ENCODE measurements around the gene MORN1. TPM values are rescaled to one million over a fixed set of nuclear protein-coding genes. Genes with fewer than 3 reads are reported as not detected.

MORN1 gene
- total RNA-seq, 2 donors from 2014 or later: 7.0 to 8.4 TPM

DNA sequence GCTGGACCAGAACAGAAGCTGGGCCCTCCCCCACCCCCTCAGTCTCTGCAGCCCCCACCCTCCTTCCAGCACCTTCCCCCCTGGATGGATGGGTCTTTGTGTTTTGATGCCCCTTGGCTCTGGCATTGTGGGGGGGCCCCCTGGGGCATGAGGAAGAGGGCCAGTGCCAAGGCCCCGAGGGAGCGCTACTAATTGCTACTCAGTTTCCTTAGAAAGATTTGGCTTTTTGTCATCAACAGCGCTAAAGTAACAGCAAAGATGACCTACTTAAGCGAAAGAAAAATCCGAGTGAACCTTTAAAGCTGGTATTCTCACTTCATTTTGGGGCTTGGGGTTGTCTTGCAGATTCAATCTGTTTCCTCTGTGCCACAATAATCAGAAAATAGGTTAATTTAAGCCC lies 99.8 kb downstream of the MORN1 start:
- H3K9me3 ChIP-seq (ENCODE audit: control insufficient read depth, low read length, poor library complexity, severe bottlenecking): no peaks in the 10 kb centered on the region
- no peaks in the 10 kb centered on the region for H3K27me3 Mint-ChIP-seq
- H3K27ac Mint-ChIP-seq: peak overlapping the region; percentile 96
- DNase-seq: no peak
- H3K4me3 Mint-ChIP-seq: peak overlapping the region; percentile 91
- H3K36me3 Mint-ChIP-seq (ENCODE audit: low read depth): peaks cover 2% of the 10 kb centered on the region
- ATAC-seq: no peak
- H3K4me1 Mint-ChIP-seq: peaks cover 60% of the 10 kb centered on the region

DNA sequence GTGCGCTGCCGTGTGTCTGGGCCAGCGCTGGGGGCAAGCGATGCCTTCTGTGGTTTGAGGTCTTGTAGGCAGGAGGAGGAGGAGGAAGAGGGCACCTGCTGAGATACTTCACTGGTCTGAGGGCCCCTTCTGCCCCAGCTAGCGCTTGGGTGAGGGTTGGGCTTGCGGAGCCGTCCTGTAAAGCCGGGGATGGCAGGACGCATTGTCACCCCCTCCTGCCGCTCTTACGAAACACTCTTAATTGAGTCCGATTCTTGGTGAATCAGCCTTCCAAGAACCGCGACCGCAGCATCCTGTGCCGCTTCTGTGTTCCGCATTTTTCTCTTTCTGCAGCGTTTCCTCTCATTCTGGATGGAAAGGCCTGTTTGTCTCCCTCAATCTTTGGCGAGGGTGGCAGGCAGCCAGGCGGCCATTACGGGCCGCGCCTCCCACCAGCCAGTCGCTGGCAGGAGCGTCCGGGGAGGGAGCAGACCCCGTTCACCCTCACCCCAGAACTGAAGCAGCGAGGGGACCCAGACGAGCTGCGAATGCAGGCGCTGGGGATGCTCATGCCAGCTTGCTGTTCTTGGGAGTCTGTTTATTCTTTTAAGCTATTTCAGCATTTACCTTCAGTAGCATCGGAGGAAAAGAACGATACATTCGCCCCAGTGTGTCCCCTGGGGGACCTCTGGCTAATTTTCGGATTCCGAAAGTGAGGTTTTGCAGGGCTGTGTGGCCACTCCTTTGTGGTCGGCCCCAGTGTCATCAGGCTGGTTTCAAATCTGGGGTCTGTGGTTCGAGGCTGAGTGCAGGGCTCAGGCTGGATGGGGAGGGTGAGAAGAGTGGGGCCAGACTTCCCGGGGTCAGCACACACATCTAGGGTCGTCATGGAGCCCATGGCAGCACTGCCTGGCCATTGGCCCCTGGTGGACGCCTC lies 100.5 kb downstream of the MORN1 start:
- H3K4me3 Mint-ChIP-seq: peak overlapping the region; percentile 91
- peaks cover 2% of the 10 kb centered on the region for H3K36me3 Mint-ChIP-seq (ENCODE audit: low read depth)
- DNase-seq (peak; percentile 41 to 71 (median 53)), ATAC-seq (peak; percentile 70)
- no peaks in the 10 kb centered on the region for H3K27me3 Mint-ChIP-seq
- no peaks in the 10 kb centered on the region for H3K9me3 ChIP-seq (ENCODE audit: control insufficient read depth, low read length, poor library complexity, severe bottlenecking)
- peak overlapping the region; percentile 96 for H3K27ac Mint-ChIP-seq
- H3K4me1 Mint-ChIP-seq: peaks cover 59% of the 10 kb centered on the region

DNA sequence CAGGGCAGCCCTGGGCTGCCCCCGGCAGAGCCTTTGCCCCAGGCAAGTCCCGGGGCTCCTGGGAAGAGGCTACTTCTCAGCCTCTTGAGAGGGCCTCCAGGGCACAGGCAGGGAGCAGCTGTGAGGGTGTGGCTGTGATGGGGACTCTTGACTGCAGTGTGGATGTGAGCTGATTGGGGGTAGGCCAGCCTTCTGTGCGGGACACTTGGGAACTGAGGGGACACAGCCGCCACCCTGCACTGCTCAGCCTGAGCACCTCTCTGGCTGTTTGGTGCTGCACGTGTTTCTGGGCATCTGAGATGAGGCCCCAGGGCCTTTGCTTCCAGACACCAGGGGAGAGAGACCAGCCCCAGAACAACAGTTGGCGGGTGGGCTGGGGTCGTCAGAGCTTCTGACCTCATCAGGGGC lies 101.2 kb downstream of the MORN1 start:
- no peaks in the 10 kb centered on the region for H3K9me3 ChIP-seq (ENCODE audit: control insufficient read depth, low read length, poor library complexity, severe bottlenecking)
- ATAC-seq (peak; percentile 42), DNase-seq (no peak)
- peaks cover 2% of the 10 kb centered on the region for H3K36me3 Mint-ChIP-seq (ENCODE audit: low read depth)
- H3K27me3 Mint-ChIP-seq: no peaks in the 10 kb centered on the region
- peak overlapping the region; percentile 96 for H3K27ac Mint-ChIP-seq
- H3K4me3 Mint-ChIP-seq: peak overlapping the region; percentile 91
- H3K4me1 Mint-ChIP-seq: peaks cover 58% of the 10 kb centered on the region

DNA sequence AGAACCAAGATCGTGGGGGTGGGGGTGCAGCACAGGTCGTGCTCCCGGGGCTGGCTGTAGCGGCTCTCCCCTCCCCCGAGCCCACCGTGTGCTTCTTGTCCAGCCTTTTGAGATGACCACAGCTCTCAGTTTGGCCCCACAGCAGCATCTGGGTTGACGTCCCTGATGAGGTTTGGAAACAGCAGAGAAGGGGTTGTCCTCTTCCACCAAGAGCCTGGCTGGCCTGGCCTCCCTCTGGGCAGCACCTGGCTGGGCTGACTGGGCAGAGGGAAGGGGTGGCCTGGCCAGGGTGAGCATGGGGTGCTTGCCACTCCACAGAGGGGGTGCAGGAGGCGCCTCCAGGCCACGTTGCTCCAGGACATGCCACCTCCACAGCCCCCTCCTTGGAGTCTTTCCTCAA lies 101.7 kb downstream of the MORN1 start:
- H3K4me1 Mint-ChIP-seq: peaks cover 54% of the 10 kb centered on the region
- H3K4me3 Mint-ChIP-seq: peak overlapping the region; percentile 91
- H3K27me3 Mint-ChIP-seq: no peaks in the 10 kb centered on the region
- no peak for DNase-seq
- no peak for ATAC-seq
- peak overlapping the region; percentile 96 for H3K27ac Mint-ChIP-seq
- peaks cover 2% of the 10 kb centered on the region for H3K36me3 Mint-ChIP-seq (ENCODE audit: low read depth)
- H3K9me3 ChIP-seq (ENCODE audit: control insufficient read depth, low read length, poor library complexity, severe bottlenecking): no peaks in the 10 kb centered on the region

DNA sequence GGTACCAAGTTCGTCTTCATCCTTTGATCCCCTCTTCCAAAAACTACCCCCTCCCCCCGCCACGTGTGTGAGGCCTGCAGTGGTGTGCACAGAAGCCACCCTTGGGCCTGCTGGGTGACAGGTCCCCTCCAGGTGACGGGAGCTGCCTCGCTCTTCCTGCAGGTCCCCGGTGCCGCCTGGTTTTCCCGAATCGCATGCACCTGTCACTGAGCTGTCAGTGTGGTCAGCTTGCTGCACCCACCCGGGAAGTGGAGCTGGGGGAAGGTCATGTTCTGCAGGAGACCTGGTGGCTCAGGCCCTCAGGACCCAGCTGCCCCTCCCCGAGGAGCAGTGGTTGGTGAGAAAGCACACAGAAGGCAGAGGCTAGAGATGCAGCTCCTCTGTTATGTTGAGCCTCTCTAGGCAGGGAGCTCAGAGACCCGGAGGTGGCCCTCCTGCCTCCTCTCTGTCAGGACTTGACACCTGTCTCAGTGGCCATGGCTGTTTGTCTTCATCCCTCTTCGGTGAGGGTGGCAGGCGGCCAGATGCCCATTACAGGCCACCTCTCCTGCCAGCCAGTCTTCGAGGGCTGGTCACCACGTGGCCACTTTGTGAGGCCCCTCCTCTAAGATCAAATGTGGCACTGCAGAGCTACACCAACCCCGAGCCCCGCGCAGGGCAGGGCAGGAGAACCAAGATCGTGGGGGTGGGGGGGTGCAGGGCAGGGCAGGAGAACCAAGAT lies 102.4 kb downstream of the MORN1 start:
- ATAC-seq (no peak), DNase-seq (no peak)
- Mint-ChIP-seq H3K4me3 (peak overlapping the region; percentile 75), H3K4me1 (peaks cover 54% of the 10 kb centered on the region), H3K36me3 (ENCODE audit: low read depth) (peaks cover 2% of the 10 kb centered on the region), H3K27me3 (no peaks in the 10 kb centered on the region), H3K27ac (peak overlapping the region; percentile 96)
- no peaks in the 10 kb centered on the region for H3K9me3 ChIP-seq (ENCODE audit: control insufficient read depth, low read length, poor library complexity, severe bottlenecking)

DNA sequence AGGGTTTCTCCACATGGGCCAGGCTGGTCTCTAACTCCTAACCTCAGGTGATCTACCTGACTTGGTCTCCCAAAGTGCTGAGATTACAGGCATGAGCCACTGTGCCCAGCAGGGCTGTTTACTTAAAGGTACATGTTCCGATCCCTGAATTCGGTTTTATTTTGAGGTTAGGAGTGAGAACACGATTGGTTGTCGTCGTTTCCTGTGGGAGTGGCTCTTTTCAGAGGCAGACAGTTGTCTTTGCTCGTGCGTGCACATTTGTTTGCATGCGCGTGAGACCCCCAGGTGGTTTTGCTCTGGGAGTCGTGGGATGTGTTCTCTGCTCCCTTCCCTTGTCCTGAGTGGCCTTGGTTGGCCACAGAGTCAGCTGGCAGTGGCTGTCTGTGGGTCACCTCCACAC lies 103.0 kb downstream of the MORN1 start:
- peaks cover 51% of the 10 kb centered on the region for H3K4me1 Mint-ChIP-seq
- H3K4me3 Mint-ChIP-seq: peak overlapping the region; percentile 75
- no peaks in the 10 kb centered on the region for H3K27me3 Mint-ChIP-seq
- no peak for DNase-seq
- no peaks in the 10 kb centered on the region for H3K36me3 Mint-ChIP-seq (ENCODE audit: low read depth)
- ATAC-seq: no peak
- peak overlapping the region; percentile 96 for H3K27ac Mint-ChIP-seq
- no peaks in the 10 kb centered on the region for H3K9me3 ChIP-seq (ENCODE audit: control insufficient read depth, low read length, poor library complexity, severe bottlenecking)

DNA sequence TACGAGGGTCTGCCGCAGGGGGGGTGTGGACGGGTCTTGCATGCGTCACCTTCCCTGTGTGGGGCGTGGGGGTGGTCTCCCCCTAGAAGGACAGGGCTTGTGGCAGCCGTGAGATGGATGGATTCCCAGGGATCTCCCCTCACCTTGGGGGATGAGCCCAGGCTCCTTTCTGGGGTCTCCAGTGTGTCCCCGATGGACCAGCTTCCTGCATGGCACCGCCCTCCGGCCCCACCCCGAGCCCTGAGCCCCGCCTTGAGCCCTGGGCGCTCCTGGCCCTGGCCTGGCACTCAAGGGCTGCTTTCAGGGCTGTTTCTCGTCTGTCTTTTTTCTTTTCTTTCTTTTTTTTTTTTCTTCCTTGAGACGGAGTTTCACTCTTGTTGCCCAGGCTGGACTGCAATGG lies 103.7 kb downstream of the MORN1 start:
- Mint-ChIP-seq H3K4me1 (peaks cover 49% of the 10 kb centered on the region), H3K36me3 (ENCODE audit: low read depth) (no peaks in the 10 kb centered on the region), H3K27me3 (no peaks in the 10 kb centered on the region), H3K4me3 (peak overlapping the region; percentile 75), H3K27ac (peak overlapping the region; percentile 96)
- H3K9me3 ChIP-seq (ENCODE audit: control insufficient read depth, low read length, poor library complexity, severe bottlenecking): no peaks in the 10 kb centered on the region
- DNase-seq (no peak), ATAC-seq (no peak)

DNA sequence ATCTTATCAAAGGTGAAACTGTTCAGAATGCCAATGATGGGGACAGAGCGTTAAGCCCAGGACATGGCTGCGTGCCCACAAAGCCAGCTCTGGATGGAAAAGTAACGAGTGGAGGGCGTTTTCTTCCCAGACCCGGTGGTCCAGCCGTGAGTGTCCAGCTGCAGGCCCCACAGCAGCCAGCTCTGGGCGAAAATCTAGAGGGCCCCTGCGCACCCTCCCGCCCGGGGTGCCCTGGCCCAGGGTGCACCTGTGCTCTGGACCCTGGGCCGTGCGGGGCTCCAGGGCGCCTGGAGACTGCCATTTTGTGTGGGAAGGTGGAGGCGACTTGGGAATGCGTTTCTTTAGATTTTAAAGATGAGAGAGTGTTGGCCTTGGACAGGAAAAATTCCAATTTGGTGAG lies 104.4 kb downstream of the MORN1 start:
- Mint-ChIP-seq H3K27ac (peak overlapping the region; percentile 96), H3K4me1 (peaks cover 45% of the 10 kb centered on the region), H3K27me3 (no peaks in the 10 kb centered on the region), H3K36me3 (ENCODE audit: low read depth) (no peaks in the 10 kb centered on the region), H3K4me3 (peak overlapping the region; percentile 76)
- ATAC-seq (no peak), DNase-seq (no peak)
- H3K9me3 ChIP-seq (ENCODE audit: control insufficient read depth, low read length, poor library complexity, severe bottlenecking): no peaks in the 10 kb centered on the region

DNA sequence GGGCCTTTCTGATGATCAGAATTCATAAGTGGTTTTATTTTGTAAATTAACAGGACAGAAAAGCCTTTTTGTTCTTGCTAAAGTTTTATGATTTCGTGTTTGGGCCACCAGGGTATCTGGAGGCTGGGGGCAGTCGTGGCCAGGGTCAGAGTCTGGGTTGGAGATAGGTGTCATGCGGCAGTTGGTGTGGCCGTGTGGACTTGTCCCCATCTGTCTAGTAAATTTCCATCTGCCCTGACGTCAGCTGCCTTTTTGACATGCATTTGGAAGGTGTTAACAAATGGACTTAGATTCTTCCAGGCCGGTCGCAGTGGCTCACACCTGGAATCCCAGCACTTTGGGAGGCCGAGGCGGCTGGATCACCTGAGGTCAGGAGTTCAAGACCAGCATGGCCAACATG lies 106.4 kb downstream of the MORN1 start:
- no peak overlapping the region for H3K4me3 Mint-ChIP-seq

DNA sequence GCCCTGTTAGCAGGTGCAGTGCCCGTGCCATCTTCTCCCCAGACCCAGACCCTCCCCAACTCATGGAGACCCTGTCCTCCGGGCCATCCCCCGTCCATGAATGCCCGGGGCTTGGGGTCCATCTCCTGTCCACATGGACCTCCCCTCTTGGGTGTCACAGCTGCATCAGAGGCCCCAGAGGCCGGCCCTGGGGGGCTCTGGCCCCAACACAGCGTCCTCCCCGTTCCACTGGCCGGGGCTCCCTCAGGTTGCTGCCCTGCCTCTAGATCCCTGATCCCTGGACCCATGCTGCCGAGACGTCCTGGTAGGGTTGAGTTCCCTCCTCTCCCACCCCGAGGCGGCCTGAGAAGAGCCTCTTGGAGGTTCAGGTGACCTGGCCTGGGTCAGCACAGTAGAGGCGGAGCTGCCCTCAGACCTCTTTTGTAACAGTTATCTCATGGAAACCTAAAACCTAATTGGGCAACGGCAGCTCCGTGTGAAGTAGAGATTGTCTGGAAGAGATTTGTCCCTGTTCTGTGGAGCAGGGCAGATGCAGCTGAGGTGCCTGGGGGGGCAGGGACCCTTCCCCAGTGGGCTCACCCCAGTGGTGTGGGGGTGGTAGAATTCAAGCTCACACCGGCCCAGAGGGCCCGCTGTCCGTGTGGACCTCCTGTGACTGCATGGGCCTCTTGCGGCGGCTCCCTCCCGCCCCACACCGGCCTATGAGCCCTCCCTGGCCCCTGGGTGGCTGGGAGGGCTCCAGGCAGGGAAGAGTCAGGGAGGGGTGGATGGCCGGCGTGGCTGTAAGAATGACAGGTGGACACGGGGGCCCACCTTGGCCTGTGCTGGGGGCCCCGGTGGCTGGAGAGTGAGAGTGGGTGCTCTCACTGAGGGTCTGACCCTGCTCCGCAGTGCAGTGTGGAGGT lies 107.1 kb downstream of the MORN1 start:
- Mint-ChIP-seq H3K27ac (peak overlapping the region; percentile 45), H3K36me3 (ENCODE audit: low read depth) (no peaks in the 10 kb centered on the region), H3K27me3 (no peaks in the 10 kb centered on the region), H3K4me3 (peak overlapping the region; percentile 60), H3K4me1 (peaks cover 28% of the 10 kb centered on the region)
- H3K9me3 ChIP-seq (ENCODE audit: control insufficient read depth, low read length, poor library complexity, severe bottlenecking): no peaks in the 10 kb centered on the region
- no peak for DNase-seq
- ATAC-seq: no peak

More for the DNA sequence above, 106.4 kb downstream of the MORN1 start:
- peaks cover 27% of the 10 kb centered on the region for H3K4me1 Mint-ChIP-seq
- H3K27me3 Mint-ChIP-seq: no peaks in the 10 kb centered on the region
- H3K27ac Mint-ChIP-seq: no peak overlapping the region
- DNase-seq (no peak), ATAC-seq (no peak)
- no peaks in the 10 kb centered on the region for H3K36me3 Mint-ChIP-seq (ENCODE audit: low read depth)
- H3K9me3 ChIP-seq (ENCODE audit: control insufficient read depth, low read length, poor library complexity, severe bottlenecking): no peaks in the 10 kb centered on the region

DNA sequence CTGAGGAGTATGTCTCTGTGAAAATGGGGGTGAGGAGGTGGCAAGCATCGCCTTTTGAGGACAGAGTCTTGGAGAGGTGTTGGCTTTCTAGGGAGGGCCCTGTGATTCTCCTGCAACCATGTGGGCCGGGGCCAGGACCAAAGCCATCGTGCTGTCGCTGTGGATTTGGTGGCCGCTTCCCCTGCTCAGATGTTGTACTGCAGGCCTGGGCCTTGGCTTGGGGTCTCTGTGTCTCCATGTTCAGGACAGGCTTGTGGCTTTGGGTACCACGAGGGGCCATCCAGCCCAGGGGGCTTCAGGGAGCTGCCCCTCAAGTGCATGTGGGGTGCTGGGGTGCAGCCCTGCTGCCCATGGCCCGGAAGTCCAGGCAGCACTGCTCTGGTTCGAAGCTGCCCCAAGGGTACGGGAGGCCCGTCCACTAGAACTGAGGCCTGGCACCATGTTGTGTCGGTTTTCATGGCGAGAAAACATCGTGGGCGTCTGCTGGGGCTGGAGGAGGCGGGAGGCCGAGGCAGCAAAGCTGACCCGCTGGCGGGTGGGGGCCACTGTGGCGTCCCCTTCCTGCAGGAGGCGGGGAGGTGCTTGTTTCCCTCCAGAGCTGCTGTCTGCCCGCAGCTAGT lies 107.9 kb downstream of the MORN1 start:
- no peaks in the 10 kb centered on the region for H3K27me3 Mint-ChIP-seq
- H3K27ac Mint-ChIP-seq: peak overlapping the region; percentile 45
- ATAC-seq (no peak), DNase-seq (no peak)
- peaks cover 26% of the 10 kb centered on the region for H3K4me1 Mint-ChIP-seq
- no peak overlapping the region for H3K4me3 Mint-ChIP-seq
- no peaks in the 10 kb centered on the region for H3K9me3 ChIP-seq (ENCODE audit: control insufficient read depth, low read length, poor library complexity, severe bottlenecking)
- H3K36me3 Mint-ChIP-seq (ENCODE audit: low read depth): no peaks in the 10 kb centered on the region

DNA sequence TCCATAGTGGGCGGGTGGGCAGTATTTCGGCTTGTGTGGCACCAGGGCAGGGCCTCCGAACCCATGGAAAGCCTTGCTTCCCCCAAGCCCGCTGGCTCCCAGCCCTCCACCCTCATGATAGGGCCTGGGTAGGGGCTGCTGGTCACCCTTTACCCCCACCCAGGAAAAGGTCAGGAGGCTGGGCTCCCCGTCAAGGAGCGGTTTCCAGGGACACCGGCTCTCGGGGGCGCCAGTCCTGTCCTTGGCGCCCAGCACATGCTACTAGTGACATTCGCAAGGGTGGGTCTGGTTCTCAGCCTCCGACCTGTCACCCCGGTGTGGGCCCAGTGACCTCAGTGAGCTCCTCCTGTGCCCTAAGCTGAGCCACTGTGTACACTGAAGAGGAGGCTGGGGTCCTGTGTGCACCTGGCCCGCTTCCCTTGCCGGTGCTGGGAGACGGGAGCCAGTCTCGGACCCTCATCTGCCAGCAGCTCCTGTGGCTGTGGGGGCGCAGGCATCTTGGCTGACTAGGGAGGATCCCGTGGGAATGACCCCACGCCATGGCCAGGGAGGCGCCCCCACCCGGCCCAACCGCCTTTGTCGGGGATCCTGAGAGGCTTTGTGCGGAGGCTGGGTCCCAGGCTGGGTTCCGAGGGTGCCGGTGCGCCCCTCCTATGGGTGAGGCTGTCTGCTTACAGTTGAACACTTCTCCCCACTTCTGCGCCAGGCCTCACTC lies 108.6 kb downstream of the MORN1 start:
- Mint-ChIP-seq H3K4me3 (peak overlapping the region; percentile 47), H3K27ac (no peak overlapping the region), H3K4me1 (peaks cover 19% of the 10 kb centered on the region), H3K36me3 (ENCODE audit: low read depth) (no peaks in the 10 kb centered on the region), H3K27me3 (no peaks in the 10 kb centered on the region)
- ATAC-seq: no peak
- no peaks in the 10 kb centered on the region for H3K9me3 ChIP-seq (ENCODE audit: control insufficient read depth, low read length, poor library complexity, severe bottlenecking)
- no peak for DNase-seq

Data from T-helper 17 cell (primary cell).